Neural crest cell (in vitro differentiated cells): Measurements from ENCODE around the gene PYGO1. TPM values are rescaled to one million over a fixed set of nuclear protein-coding genes. Genes with fewer than 3 reads are reported as not detected.
"Not testable (repeated sequence)": the region's sequence is repeated elsewhere in the genome, so short reads cannot be mapped to it uniquely, and the experiment has no call there.

ENCODE experiments used
- DNase-seq: peaks from one replicate; pipeline ENCODE4 v3.0.0; 2021; ENCODE audit warnings: low read depth, mixed read lengths, low spot score
- H3K27ac Mint-ChIP-seq: one replicate; pipeline ENCODE4 v1.8.0; 2021; ENCODE audit warnings: mild to moderate bottlenecking, mixed read lengths; ENCODE audit not compliant: unreplicated experiment
- H3K27me3 Mint-ChIP-seq: 2 replicates; pipeline ENCODE4 v1.8.0; 2021; ENCODE audit warnings: low read depth, mild to moderate bottlenecking, mixed read lengths
- H3K36me3 Mint-ChIP-seq: 2 replicates; pipeline ENCODE4 v1.8.0; 2021; ENCODE audit warnings: low read depth, mild to moderate bottlenecking, mixed read lengths
- H3K4me1 Mint-ChIP-seq: 2 replicates; pipeline ENCODE4 v1.8.0; 2021; ENCODE audit warnings: mixed read lengths
- H3K4me3 Mint-ChIP-seq: one replicate; pipeline ENCODE4 v1.8.0; 2021; ENCODE audit warnings: mild to moderate bottlenecking, mixed read lengths
- H3K9me3 Mint-ChIP-seq: 2 replicates; pipeline ENCODE4 v1.8.0; 2021; ENCODE audit warnings: mixed read lengths
- total RNA-seq: library from RNA; stranded (reverse); gene quantifications from 2 replicates; pipeline ENCODE4 v1.2.1, GENCODE V29; 2021
- TF ChIP-seq, protein P1 (sequence below): fragments of 200-600 bp; sonication (generic); conservative IDR thresholded peaks from 2 replicates; pipeline ENCODE4 v1.5.0; 2021; ENCODE audit warnings: antibody characterized with exemption, mild to moderate bottlenecking

Gene PYGO1
- total RNA-seq, 1 donor from 2014 or later, result 32.2 TPM

DNA sequence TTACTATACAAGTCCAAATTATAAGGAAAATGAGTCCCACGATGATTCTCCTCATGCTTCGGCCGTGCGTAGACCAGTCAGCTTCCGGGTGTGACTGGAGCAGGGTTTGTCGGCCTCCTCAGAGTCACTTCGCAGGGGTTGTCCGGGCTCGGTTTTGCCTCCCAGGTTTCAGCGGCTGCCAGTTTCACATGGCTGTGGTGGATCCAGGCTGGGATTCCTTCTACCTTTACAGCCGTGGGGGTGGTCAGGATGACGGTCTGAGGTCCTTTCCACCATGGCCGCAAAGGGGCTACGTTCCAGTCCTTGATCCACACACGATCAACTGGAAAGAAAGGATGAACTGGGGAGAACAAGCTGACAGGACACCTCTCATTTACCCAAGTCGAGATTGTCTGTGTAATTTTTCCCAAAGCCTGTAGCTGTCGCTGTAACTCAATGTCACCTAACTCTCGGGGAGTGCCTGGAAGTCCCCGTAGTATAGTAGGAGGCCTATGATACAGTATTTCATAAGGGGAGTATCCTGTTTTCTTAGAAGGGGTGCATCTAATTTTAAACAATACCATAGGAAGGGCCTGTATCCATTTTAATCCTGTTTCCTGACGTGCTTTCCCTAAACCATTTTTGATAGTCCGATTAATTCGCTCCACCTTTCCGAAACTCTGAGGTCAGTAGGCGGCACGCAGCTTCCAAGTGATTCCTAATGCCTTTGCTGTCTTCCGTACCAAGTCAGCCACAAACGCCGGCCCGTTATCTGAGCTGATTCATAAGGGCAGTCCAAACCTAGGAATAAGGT is 74.3 kb downstream of the PYGO1 start:
- not testable (repeated sequence) for H3K4me1 Mint-ChIP-seq, H3K4me3 Mint-ChIP-seq, DNase-seq, H3K36me3 Mint-ChIP-seq, H3K27ac Mint-ChIP-seq, H3K9me3 Mint-ChIP-seq, H3K27me3 Mint-ChIP-seq
- TF ChIP-seq, protein P1, sequence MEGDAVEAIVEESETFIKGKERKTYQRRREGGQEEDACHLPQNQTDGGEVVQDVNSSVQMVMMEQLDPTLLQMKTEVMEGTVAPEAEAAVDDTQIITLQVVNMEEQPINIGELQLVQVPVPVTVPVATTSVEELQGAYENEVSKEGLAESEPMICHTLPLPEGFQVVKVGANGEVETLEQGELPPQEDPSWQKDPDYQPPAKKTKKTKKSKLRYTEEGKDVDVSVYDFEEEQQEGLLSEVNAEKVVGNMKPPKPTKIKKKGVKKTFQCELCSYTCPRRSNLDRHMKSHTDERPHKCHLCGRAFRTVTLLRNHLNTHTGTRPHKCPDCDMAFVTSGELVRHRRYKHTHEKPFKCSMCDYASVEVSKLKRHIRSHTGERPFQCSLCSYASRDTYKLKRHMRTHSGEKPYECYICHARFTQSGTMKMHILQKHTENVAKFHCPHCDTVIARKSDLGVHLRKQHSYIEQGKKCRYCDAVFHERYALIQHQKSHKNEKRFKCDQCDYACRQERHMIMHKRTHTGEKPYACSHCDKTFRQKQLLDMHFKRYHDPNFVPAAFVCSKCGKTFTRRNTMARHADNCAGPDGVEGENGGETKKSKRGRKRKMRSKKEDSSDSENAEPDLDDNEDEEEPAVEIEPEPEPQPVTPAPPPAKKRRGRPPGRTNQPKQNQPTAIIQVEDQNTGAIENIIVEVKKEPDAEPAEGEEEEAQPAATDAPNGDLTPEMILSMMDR, result peak; percentile 48

DNA sequence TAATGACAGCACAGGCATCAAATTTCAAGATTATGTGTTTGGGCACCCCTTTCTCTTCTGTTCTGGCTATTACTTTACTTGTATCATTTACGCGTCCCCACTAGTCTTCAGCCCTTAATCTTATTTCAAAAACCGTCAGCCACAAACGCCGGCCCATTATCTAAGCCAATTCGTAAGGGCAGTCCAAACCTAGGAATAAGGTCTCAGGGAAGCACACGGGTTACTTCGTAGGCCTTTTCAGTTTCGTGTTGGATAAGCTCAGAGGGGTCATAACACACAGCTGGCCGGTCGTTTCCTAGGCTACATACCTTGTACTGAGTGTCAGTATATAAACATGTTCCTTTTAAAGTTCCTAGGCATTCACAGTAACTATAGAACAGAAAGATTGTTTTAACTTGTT is 75.0 kb downstream of the PYGO1 start:
- Mint-ChIP-seq H3K4me3 (no peak overlapping the region), H3K4me1 (peaks cover 5% of the 10 kb centered on the region), H3K27me3 (no peaks in the 10 kb centered on the region), H3K9me3 (no peaks in the 10 kb centered on the region), H3K36me3 (no peaks in the 10 kb centered on the region), H3K27ac (peak overlapping the region; percentile 1)
- TF ChIP-seq, protein P1, result no peak
- no peak for DNase-seq

- no peaks in the 10 kb centered on the region for H3K36me3 Mint-ChIP-seq
- H3K27me3 Mint-ChIP-seq, result no peaks in the 10 kb centered on the region
- peaks cover 7% of the 10 kb centered on the region for H3K9me3 Mint-ChIP-seq
- no peak overlapping the region for H3K27ac Mint-ChIP-seq
- no peaks in the 10 kb centered on the region for H3K4me1 Mint-ChIP-seq
- no peak for DNase-seq
- no peak overlapping the region for H3K4me3 Mint-ChIP-seq
- TF ChIP-seq, protein P1, result no peak
Observed at GRCh38 chr15:55507567-55507966, 80.6 kb downstream of the PYGO1 start.

DNA sequence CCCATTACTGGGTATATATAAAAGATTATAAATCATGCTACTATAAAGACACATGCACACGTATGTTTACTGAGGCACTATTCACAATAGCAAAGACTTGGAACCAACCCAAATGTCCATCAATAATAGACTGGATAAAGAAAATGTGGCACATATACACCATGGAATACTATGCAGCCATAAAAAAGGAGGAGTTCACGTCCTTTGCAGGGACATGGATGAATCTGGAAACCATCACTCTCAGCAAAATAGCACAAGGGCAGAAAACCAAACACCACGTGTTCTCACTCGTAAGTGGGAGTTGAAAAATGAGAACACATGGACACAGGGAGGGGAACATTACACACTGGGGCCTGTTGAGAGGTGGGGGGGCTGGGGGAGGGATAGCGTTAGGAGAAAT is 82.7 kb downstream of the PYGO1 start:
- H3K4me3 Mint-ChIP-seq, H3K36me3 Mint-ChIP-seq, H3K9me3 Mint-ChIP-seq, H3K27me3 Mint-ChIP-seq, H3K4me1 Mint-ChIP-seq, DNase-seq, H3K27ac Mint-ChIP-seq: not testable (repeated sequence)

GRCh38 chr15:55499151-55499550 is 89.0 kb downstream of the PYGO1 start:
- Mint-ChIP-seq H3K36me3 (no peaks in the 10 kb centered on the region), H3K27ac (no peak overlapping the region), H3K4me3 (peak overlapping the region; percentile 96), H3K9me3 (peaks cover 5% of the 10 kb centered on the region), H3K27me3 (no peaks in the 10 kb centered on the region), H3K4me1 (peaks cover 13% of the 10 kb centered on the region)
- TF ChIP-seq, protein P1, result no peak
- no peak for DNase-seq

DNA sequence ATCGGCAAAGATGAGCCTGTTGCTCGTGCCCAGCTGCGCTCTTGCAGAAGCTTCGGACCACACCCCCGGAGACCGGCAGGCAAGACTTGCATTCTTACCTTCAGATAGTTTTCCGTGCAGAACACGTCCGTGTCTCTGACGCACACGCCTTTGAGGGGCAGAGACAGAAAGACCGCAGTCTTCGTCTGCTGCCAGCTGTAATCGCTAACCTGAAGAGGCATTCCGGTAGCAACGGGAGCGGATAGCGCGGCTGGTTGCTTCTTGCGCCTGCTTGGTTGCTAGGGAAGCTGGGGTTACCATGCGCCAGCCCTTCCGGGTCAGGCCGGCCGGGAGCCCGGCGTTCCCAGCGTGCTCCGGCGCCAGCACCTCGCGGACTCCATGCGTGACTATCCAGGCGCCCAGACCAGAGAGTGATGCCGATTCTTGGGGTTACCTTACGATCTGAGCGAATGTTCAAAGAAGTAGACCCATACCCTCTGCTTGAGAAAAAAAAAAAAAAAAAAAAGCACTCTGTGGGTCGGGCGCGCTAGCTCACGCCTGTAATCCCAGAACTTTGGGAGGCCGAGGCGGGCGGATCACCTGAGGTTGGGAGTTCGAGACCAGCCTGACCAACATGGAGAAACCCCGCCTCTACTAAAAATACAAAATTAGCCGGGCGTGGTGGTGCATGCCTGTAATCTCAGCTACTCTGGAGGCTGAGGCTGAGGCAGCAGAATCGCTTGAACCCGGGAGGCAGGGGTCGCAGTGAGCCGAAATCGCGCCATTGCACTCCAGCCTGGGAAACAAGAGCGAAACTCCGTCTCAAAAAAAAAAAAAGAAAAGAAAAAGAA is 89.8 kb downstream of the PYGO1 start:
- H3K27me3 Mint-ChIP-seq, H3K36me3 Mint-ChIP-seq, H3K9me3 Mint-ChIP-seq: not testable (repeated sequence)
- Mint-ChIP-seq H3K4me3 (peak overlapping the region; percentile 96), H3K4me1 (peaks cover 13% of the 10 kb centered on the region), H3K27ac (peak overlapping the region; percentile 50)
- DNase-seq, result peak; percentile 73
